ENCODE measurements around the gene PPTC7. TPM values are rescaled to one million over a fixed set of nuclear protein-coding genes. Genes with fewer than 3 reads are reported as not detected.

The PPTC7 gene
- total RNA-seq, 1 donor from 2014 or later: 11.5 TPM

DNA sequence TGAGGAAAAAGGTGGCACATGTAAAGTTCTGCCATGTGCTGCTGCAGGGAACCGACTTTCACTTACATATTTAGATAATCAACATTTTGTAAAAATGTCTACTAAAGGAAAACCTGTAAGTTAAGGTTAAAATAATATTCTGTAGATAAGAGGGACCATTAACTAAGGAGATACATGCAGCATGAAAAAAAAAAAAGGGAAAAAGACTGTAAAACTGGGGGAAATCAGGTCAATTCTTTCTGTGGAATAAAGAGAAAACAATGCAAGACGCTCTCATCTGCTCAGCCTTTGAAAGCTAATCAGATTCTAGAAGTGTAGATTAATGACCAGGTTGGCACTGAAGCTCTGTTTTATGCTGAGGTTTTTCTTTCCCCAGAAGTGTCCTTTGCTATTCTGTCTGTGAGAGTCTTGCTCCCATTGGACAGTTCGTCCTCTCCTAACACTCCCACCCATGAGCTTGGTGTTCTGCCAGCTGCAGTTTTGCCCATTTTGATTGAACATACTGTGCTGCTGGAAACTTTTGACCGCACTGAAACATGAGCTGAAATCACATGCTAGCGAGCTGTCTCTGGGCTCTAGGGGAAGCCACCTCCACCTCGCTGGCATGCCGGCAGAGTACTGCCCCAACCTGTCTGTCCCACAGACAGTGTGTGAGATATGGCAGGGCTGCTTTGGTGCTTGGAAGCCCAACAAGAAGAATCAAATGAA, 39.7 kb downstream of the PPTC7 start:
- no peaks in the 10 kb centered on the region for H3K27me3 ChIP-seq (ENCODE audit: control insufficient read depth, insufficient read depth, low read length)
- H3K36me3 ChIP-seq (ENCODE audit: control insufficient read depth, insufficient read depth, low read length): no peaks in the 10 kb centered on the region
- TF ChIP-seq, protein P1, sequence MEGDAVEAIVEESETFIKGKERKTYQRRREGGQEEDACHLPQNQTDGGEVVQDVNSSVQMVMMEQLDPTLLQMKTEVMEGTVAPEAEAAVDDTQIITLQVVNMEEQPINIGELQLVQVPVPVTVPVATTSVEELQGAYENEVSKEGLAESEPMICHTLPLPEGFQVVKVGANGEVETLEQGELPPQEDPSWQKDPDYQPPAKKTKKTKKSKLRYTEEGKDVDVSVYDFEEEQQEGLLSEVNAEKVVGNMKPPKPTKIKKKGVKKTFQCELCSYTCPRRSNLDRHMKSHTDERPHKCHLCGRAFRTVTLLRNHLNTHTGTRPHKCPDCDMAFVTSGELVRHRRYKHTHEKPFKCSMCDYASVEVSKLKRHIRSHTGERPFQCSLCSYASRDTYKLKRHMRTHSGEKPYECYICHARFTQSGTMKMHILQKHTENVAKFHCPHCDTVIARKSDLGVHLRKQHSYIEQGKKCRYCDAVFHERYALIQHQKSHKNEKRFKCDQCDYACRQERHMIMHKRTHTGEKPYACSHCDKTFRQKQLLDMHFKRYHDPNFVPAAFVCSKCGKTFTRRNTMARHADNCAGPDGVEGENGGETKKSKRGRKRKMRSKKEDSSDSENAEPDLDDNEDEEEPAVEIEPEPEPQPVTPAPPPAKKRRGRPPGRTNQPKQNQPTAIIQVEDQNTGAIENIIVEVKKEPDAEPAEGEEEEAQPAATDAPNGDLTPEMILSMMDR (IDR thresholded peaks at IDR 0.05; ENCODE audit: insufficient read depth, low read length, poor library complexity, severe bottlenecking): no peak
- H3K4me3 ChIP-seq (ENCODE audit: low read depth, low read length): no peak overlapping the region
- DNase-seq (ENCODE audit: low read depth): no peak

- TF ChIP-seq, protein P1 (IDR thresholded peaks at IDR 0.05; ENCODE audit: insufficient read depth, low read length, poor library complexity, severe bottlenecking): no peak
- H3K36me3 ChIP-seq (ENCODE audit: control insufficient read depth, insufficient read depth, low read length): peaks cover 3% of the 10 kb centered on the region
- no peak overlapping the region for H3K4me3 ChIP-seq (ENCODE audit: low read depth, low read length)
- no peak for DNase-seq (ENCODE audit: low read depth)
- no peaks in the 10 kb centered on the region for H3K27me3 ChIP-seq (ENCODE audit: control insufficient read depth, insufficient read depth, low read length)
These were observed 43.1 kb downstream of the PPTC7 start for GRCh38 chr12:110540048-110540447.

- TF ChIP-seq, protein P1 (IDR thresholded peaks at IDR 0.05; ENCODE audit: insufficient read depth, low read length, poor library complexity, severe bottlenecking): no peak
- Histone ChIP-seq H3K4me3 (ENCODE audit: low read depth, low read length) (no peak overlapping the region), H3K27me3 (ENCODE audit: control insufficient read depth, insufficient read depth, low read length) (no peaks in the 10 kb centered on the region), H3K36me3 (ENCODE audit: control insufficient read depth, insufficient read depth, low read length) (peaks cover 3% of the 10 kb centered on the region)
- DNase-seq (ENCODE audit: low read depth): no peak
These were observed 44.1 kb downstream of the PPTC7 start for GRCh38 chr12:110538869-110539622.

DNA sequence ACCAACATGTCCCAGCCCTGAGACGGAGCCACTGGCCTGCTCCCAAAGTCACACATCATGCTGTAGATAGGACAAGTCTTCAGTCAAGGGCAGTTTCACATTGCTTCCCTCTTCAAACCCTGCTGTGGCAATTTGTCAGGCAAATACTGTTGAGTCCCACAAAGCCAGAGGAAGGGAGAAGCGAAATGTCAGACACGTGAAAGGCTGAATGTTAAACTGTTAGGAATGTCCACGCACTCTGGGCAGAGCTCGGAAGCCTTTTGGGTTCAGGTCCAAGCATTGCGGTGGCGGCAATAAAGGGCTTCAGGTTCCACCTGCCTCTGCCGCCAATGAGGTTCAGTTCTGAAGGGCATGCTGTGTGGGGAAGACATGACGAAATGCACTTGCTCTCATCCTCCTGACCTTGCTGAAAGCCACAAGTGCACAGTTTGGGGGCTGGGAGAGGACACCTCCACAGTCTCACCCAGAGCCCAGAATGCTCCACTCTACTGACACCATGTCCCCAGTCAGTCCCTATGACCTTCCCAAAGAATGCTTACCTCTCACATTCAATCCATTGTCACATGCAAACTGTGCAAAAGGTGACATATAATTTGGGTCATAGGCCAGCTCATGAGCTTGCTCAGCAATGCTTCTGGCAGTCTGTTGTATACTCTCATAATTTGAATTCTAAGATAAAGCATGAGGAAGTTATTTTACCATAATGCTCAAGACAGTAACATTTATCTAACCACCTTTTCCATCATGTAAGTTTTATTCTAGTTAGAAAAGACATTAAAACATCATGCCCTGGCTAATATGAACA, 45.3 kb downstream of the PPTC7 start:
- Histone ChIP-seq H3K4me3 (ENCODE audit: low read depth, low read length) (no peak overlapping the region), H3K36me3 (ENCODE audit: control insufficient read depth, insufficient read depth, low read length) (peaks cover 3% of the 10 kb centered on the region), H3K27me3 (ENCODE audit: control insufficient read depth, insufficient read depth, low read length) (no peaks in the 10 kb centered on the region)
- TF ChIP-seq, protein P1 (IDR thresholded peaks at IDR 0.05; ENCODE audit: insufficient read depth, low read length, poor library complexity, severe bottlenecking): no peak
- DNase-seq (ENCODE audit: low read depth): no peak

DNA sequence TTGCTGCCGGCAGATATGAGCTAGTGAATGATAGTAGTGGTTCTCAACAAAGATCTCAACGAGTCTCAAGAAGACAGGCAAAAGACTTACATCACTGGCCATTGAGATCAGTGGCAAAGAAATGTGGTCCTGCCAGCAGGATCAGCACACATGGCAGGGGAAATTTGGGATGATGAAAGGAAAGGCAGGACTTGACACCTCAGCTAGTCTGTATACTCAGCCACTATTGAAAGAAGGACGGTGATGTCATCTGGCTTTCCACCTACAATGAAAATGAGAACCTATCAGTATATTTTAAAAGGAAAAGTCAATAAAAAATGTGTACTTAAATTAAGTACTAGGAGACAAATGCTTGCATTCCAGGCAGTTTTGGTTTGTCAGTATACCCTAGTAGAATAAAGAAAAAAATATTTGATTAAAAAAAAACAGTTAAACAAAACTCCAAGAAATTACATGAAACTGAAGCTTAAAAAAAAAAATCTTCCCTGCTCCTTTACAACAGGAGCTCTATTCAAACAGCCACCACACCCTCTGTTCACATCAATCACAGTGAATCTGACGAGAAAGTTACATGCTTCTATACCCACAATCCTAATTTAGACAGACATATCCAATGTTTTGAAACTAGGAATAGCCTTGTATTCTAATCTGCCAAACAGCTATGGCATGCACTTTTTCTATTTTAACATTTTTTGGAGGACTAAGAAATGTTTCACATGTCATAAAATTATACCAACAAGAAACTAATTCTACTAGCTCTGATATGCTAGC, 46.1 kb downstream of the PPTC7 start:
- no peak for DNase-seq (ENCODE audit: low read depth)
- Histone ChIP-seq H3K4me3 (ENCODE audit: low read depth, low read length) (no peak overlapping the region), H3K36me3 (ENCODE audit: control insufficient read depth, insufficient read depth, low read length) (peaks cover 3% of the 10 kb centered on the region), H3K27me3 (ENCODE audit: control insufficient read depth, insufficient read depth, low read length) (no peaks in the 10 kb centered on the region)
- TF ChIP-seq, protein P1 (IDR thresholded peaks at IDR 0.05; ENCODE audit: insufficient read depth, low read length, poor library complexity, severe bottlenecking): no peak

All from kidney epithelial cell (primary cell).